DMS153 (cell line): ENCODE results near the gene APPBP2.
"Not testable (repeated sequence)": the region's sequence is repeated elsewhere in the genome, so short reads cannot be mapped to it uniquely, and the experiment has no call there.

Source experiments
- DNase-seq: peaks from one replicate; lab custom pipeline; 2025; lab: John Stamatoyannopoulos, UW

The APPBP2 gene

DNA sequence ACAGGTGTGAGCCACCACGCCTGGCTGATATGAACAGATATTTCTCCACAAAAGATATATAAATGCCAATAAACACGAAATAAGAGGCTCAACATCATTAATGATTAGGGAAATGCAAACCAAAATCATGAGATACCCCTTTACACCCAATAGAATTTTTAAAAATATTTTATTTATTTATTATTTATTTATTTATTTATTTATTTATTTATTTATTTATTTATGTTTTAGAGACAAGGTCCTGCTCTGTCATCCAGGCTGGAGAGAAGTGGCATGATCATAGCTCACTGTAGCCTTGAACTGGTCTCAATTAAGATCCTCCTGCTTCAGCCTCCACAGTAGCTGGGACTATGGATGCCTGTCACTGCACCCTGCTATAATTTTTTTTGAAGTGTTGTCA lies 30.8 kb downstream of the APPBP2 start:
- DNase-seq, result no peak

- DNase-seq, result no peak
Measured at GRCh38 chr17:60493847-60494321, 32.2 kb downstream of the APPBP2 start.

DNA sequence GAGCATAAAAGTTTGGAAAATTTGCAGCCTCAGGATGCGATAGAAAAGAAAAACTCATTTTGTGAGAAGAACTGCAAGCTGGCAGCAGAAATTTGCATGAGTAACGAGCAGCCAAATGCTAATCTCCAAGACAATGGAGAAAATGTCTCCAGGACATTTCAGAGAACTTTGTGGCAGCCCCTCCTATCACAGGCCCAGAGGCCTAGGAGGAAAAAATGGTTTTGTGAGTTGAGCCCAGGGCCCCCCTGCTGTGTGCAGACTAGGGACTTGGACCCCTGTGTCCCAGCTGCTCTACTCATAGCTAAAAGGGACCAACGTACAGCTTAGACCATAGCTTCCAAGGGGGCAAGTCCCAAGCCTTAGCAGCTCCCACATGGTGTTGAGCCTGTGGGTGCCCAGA lies 34.3 kb downstream of the APPBP2 start:
- no peak for DNase-seq

- not testable (repeated sequence) for DNase-seq
Measured at GRCh38 chr17:60490594-60490993, 35.4 kb downstream of the APPBP2 start.

GRCh38 chr17:60481604-60482003 lies 44.4 kb downstream of the APPBP2 start:
- DNase-seq, result no peak

GRCh38 chr17:60473788-60474187 lies 52.3 kb downstream of the APPBP2 start:
- no peak for DNase-seq

DNA sequence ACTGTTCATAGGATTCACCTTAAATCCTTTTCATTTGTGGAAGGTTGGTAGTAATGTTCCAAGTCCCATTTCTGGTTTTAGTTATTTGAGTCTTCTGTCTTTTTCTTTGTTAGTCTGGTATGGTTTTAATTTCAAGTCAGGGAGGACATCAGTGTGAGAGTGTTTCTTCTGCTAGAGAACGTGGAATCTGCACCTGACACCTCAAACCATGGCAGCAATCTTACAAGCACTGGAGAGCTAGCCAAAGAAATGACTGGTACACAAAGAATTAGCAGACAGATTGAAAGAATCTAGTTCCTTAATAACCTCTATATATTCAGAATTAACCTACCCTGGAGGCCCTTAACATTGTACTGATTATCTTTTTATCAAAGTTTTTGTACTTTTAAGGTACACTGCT lies 53.6 kb downstream of the APPBP2 start:
- DNase-seq, result no peak

- DNase-seq, result no peak
Measured at GRCh38 chr17:60471451-60471850, 54.6 kb downstream of the APPBP2 start.

DNA sequence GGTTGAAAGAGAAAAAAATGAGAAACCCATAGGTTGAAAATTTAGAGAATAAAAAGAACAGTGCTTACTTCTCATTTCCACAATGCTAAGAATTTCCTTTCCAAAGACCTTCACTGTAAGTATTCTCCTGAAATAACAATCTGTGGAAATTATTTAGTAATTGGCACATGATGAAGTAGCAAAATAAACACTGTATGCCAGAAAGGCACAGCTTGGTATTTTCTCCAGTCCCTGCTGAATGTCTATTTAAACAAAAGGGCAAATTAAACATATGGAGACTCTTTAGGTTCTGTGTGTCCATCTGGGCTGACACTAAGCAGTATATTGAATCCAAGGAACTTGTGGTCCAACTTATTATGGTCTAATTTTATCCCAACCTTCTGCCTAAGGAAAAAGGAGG lies 57.7 kb downstream of the APPBP2 start:
- no peak for DNase-seq

- DNase-seq, result no peak
Measured at GRCh38 chr17:60464343-60464742, 61.7 kb downstream of the APPBP2 start.

GRCh38 chr17:60463157-60463835 lies 62.7 kb downstream of the APPBP2 start:
- DNase-seq, result no peak

DNA sequence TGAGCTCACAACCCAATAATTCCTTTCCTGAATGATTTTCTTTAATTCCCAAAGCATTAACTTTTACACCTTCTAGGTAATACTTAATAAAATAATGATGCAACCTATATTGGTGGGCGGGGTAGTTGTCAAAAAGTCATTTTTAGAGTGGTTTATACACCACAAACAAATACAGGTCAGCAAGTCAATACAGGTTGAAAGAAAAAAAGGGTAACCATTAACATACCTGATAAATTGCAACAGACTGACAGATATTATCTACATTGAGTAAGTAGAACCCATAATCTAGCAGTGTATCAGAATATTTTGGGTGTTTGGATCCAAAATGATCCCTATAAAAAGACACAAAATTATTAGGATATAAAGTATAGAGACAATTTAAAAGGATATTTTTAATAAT lies 64.5 kb downstream of the APPBP2 start:
- DNase-seq, result no peak

DNA sequence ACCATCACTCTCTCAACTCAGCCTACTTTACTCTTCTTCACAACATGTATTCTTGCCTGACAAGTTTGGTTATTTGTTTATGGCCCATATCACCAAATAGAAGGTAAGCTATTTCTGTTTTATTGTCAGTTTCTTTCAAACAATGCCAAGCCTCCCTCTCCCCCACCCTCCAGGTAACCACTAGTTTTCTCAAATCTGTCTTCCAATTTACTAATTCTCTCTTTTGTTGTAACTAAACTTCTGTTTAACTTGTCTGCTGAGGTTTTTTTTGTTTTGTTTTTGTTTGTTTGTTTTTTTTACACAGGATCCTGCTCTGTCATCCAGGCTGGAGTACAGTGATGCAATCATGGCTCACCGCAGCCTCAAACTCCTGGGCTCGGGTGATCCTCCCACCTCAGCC lies 68.9 kb downstream of the APPBP2 start:
- no peak for DNase-seq

DNA sequence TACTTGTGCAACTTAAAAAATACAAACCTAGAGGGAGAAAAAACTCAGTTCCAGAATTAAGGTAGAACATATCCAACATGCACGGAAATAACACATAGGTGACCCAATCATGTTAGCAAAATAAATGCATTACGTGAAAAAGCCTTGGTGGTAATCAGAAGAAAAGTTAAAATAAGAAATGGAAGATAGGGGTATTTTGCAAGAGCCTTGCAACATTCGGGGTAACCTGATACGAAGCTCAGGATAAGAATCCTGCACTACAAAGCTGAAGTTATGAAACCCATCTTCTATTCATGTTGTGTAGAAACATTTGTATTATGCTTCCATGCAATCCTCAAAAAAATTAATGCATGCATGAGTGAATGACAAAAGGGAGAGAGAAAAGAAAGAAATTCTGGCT lies 70.7 kb downstream of the APPBP2 start:
- no peak for DNase-seq

- no peak for DNase-seq
Measured at GRCh38 chr17:60451965-60452364, 74.1 kb downstream of the APPBP2 start.

DNA sequence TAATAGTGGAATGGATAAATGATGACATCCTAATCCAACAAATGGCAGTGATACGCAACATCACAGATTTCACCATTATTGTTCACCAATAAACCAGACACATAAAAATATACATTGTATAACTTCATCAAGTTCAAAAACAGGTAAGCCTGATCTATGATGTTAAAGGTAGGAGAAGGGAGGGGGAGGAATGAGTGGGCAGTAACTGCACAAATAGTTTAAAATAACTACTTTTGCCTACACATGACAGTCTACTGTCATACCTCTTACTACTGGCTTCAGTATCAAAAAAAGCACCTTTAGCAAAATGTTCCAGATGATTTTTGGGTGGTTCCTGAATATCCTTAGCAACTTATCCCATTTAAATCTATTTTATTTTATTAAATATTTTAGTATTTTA lies 75.0 kb downstream of the APPBP2 start:
- DNase-seq, result no peak

GRCh38 chr17:60447375-60447774 lies 78.7 kb downstream of the APPBP2 start:
- DNase-seq, result no peak

DNA sequence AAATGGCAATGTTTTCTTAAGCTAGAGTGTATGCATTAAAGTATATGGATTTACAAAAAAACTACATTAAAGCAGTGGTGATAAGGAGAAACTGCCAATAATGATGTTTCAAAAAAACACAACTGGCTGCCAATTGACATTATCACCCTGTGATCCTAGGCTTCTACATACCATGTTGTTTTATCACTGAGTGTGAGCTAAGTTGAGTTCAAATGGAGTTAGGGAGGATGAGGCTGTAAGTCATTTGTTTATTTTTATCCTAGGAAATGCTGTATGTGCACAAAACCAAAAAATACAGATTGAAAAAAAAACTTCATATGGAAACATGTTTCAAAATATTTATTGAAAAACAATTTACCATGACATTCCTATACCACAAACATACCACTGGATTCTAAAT lies 80.9 kb downstream of the APPBP2 start:
- DNase-seq, result no peak

GRCh38 chr17:60443713-60444112 lies 82.3 kb downstream of the APPBP2 start:
- no peak for DNase-seq

- DNase-seq, result no peak
Measured at GRCh38 chr17:60442271-60443173, 83.5 kb downstream of the APPBP2 start.

GRCh38 chr17:60439501-60439900 lies 86.5 kb downstream of the APPBP2 start:
- no peak for DNase-seq

DNA sequence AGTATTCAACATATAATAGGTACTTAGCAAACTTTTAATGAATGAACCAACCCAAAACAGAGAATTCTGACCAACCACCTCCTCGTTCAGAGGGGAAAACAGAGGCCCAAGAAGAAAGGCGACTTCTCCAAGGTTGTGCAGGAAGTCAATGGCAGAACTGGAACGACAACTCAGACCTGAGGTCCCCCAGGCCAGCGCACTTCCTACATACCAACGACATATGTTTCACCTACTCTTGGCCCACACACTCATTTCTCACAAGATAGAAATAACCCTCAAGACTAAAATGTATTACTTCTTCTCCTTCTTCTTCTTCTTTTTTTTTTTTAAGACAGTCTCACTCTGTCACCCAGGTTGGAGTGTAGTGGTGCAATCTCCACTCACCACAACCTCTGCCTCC lies 89.4 kb downstream of the APPBP2 start:
- DNase-seq, result no peak
